Ovary (tissue), 9 donors: ENCODE measurements around the gene POLR3B. TPM values are rescaled to one million over a fixed set of nuclear protein-coding genes. Genes with fewer than 3 reads are reported as not detected.

Experiments used
- DNase-seq, 5 donors: peaks; one replicate each; pipeline ENCODE4 v3.0.0-alpha.2; 2019 to 2020
- H3K27ac ChIP-seq, 2 donors: fragments of 200-600 bp; one replicate each; pipeline versions ENCODE4 v1.5.1 to v1.8.0; 2019 to 2022
- H3K27me3 ChIP-seq: fragments of 200-600 bp; one replicate; pipeline ENCODE4 v1.8.0; 2022
- H3K36me3 ChIP-seq: fragments of 200-600 bp; sonication (generic); one replicate; pipeline ENCODE4 v1.5.1; 2019
- H3K4me1 ChIP-seq: one replicate; pipeline ENCODE4 v1.8.1; 2013; ENCODE audit warnings: mild to moderate bottlenecking, moderate library complexity; ENCODE audit not compliant: insufficient read depth
- H3K4me3 ChIP-seq: fragments of 200-600 bp; sonication (generic); one replicate; pipeline ENCODE4 v1.5.1; 2017
- H3K9me3 ChIP-seq, 2 donors: fragments of 200-600 bp in 1 of 2; sonication (generic) in 1 of 2; one replicate each; pipeline versions ENCODE4 v1.5.1 to v1.8.1; 2013 to 2019; ENCODE audit warnings: mild to moderate bottlenecking in 1 of 2, moderate library complexity in 1 of 2
- EP300 ChIP-seq: sonication (generic); formaldehyde crosslinking; IDR thresholded peaks from one replicate; pipeline ENCODE4 v1.6.1; 2017; ENCODE audit warnings: antibody characterized with exemption
- POLR2A ChIP-seq: fragments of 450-650 bp; IDR thresholded peaks from one replicate; pipeline ENCODE4 v1.6.1; 2017; ENCODE audit warnings: antibody characterized with exemption, mild to moderate bottlenecking, moderate library complexity
- WGBS, 3 donors: extraction: QIAGEN DNeasy Blood & Tissue Kit in 1 of 3; methylation state at CpG; one replicate each; pipeline versions ENCODE4 v1.1.5 to v1.1.7; 2013 to 2017; 5-methylcytosine and 5-hydroxymethylcytosine counted together
- intact Hi-C, 4 donors: fragments of 100-400 bp; cut with DNase I; formaldehyde crosslinking; loops; one replicate each; pipeline versions ENCODE4 v1.11.0 to v1.15.1; 2022 to 2023
- polyA plus RNA-seq, 2 donors: library from polyadenylated mRNA; stranded (reverse); fragments of 200-250 nt in 1 of 2; fragments of 350-450 nt in 1 of 2; fragmentation: Illumina TruSeq in 1 of 2; extraction: RNeasy Lipid Tissue Mini Kit (QIAGEN cat#74804) in 1 of 2; gene quantifications; one replicate each; pipeline ENCODE4 v1.2.3, GENCODE V29; 2013 to 2014
- total RNA-seq, 7 donors: library from RNA; depleted of rRNA in 2 of 7; stranded (reverse); fragments of >200 nt in 2 of 7; fragmentation: NEBNext Ultra II Directional in 3 of 7; extraction: Animal tissue kit (Norgen Biotek cat#: 25700) in 3 of 7; gene quantifications; one replicate each; pipeline versions ENCODE4 v1.1.0 to v1.2.4, GENCODE V29; 2016 to 2023
- TF ChIP-seq, protein P1 (sequence below), 3 donors: fragments of 450-650 bp in 2 of 3; fragments of 200-600 bp in 1 of 3; IDR thresholded peaks; one replicate each; pipeline versions ENCODE4 v1.5.1 to v1.8.0; 2016 to 2022; ENCODE audit warnings: antibody characterized with exemption in 3 of 3, mild to moderate bottlenecking in 1 of 3
- donor health status: DM: no; HTN: no; CAD: no; lungs with moderate emphysema.
- donor health status: DM: no; HTN: no; CAD: no.
- donor health status: Bipolar disorder and iron deficiency.
- donor health status: DM: yes; HTN: yes; CAD: no.
- donor health status: DM: no; HTN: no; CAD: no.
- donor health status: DM: yes; HTN: yes; CAD: no.

The POLR3B gene
- total and polyA plus RNA-seq, 9 donors, result 3.1 to 15.7 (median 9.7) TPM

DNA sequence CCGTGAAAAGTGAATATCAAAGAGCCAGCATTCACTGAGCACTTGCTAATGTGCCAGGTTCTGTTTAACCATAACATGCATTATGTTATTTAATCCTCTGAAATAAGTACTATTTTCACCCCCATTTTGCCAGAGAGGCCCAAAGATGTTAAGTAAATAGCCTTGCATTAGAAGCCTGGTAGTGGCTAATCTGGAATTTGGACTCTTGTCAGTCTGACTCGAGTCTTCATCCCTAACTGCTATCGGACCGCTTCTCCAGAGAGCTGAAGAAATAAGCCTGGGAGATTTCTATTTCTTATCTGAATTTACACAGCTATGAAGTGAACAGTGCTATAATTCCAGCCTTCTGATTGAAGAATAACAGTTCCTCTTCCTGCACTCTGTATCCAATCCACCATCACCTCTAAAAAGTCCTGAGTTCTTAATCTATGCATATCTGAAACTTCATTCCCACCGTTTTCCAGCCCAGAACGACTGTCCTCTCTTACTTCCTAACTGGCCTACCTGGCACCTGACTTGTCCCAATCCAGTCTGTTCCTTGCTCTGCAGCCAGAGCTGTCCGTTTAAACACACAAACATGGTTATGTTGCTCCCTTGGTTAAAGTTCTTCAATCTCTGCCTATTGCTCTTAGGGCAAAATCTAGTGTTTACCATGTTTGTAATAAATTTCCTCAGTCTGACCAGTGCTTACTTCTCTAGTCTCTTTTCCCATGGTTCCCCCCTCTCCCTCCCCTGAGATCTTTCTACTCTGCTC is 2.3 kb downstream of the POLR3B start:
- DNase-seq, result no peak
- 69 to 85% (median 82%) methylated on average over 7 of the region's 7 CpGs for WGBS, 3 donors
- H3K27ac ChIP-seq, result no peak overlapping the region
- H3K4me3 ChIP-seq, result no peak overlapping the region
- no peaks in the 10 kb centered on the region for H3K36me3 ChIP-seq
- no peaks in the 10 kb centered on the region for H3K9me3 ChIP-seq
- H3K27me3 ChIP-seq, result no peaks in the 10 kb centered on the region
- TF ChIP-seq EP300 (no peak), POLR2A (no peak)
- TF ChIP-seq, protein P1, sequence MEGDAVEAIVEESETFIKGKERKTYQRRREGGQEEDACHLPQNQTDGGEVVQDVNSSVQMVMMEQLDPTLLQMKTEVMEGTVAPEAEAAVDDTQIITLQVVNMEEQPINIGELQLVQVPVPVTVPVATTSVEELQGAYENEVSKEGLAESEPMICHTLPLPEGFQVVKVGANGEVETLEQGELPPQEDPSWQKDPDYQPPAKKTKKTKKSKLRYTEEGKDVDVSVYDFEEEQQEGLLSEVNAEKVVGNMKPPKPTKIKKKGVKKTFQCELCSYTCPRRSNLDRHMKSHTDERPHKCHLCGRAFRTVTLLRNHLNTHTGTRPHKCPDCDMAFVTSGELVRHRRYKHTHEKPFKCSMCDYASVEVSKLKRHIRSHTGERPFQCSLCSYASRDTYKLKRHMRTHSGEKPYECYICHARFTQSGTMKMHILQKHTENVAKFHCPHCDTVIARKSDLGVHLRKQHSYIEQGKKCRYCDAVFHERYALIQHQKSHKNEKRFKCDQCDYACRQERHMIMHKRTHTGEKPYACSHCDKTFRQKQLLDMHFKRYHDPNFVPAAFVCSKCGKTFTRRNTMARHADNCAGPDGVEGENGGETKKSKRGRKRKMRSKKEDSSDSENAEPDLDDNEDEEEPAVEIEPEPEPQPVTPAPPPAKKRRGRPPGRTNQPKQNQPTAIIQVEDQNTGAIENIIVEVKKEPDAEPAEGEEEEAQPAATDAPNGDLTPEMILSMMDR (IDR thresholded peaks at IDR 0.05), result no peak
- intact Hi-C loops, result loop anchor here in 1 of 4 donors (5.0 to 10.0 kb wide), 2 partner anchors 113 to 135 kb away; partner anchors contain the start of gene CKAP4
- peaks cover 4% of the 10 kb centered on the region for H3K4me1 ChIP-seq

DNA sequence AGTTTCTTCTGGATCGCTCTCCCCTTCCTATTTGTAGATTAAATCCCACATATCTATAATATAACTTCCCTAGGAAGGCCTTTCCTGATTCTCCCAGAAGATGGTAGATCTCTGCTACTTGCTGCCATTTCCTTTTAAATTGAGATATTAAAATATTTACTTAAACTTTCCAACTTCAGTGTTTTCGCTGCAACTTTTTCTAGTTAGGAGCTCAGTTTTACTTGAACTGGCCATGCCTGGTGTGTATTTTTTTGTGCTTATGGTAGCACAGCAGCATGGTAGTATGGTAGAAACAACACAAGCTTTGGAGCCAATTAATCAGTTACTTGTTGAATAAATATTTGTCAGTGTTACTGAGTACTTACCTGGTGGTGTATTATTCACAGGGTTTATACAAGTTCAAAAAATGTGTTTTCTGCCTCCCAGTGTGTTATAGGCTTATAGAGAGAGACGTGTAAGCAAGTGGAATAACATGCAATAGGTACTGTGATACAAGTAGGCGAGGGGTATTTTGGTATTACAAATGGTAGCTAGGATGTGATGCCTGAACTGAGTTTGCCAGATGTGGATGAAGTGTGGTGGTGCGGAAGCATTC is 2.9 kb downstream of the POLR3B start:
- intact Hi-C loops, result no loop called here
- TF ChIP-seq POLR2A (no peak), EP300 (no peak)
- TF ChIP-seq, protein P1 (IDR thresholded peaks at IDR 0.05), result no peak
- 94% methylated on average over 5 of the region's 5 CpGs for WGBS, 3 donors

DNA sequence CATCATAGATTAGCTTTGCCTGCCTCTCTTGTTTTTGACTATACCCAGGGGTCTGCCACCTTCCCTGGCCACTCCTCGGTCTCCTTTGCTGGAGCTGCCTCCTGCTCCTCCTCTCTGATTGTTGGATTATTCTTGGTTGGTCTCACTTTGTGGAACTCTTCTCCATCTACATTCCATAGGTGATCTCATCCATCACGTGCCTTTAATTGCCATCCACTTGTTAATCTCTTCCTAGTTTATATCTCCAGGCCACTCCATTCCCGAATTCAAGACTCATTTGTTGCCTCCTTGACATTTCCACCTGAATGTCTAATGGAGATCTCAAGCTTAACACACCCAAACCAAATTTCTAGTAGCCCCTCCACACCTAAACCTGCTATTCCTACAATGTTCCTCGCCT is 5.4 kb downstream of the POLR3B start:
- Histone ChIP-seq H3K36me3 (no peaks in the 10 kb centered on the region), H3K4me3 (no peak overlapping the region), H3K27me3 (no peaks in the 10 kb centered on the region), H3K9me3 (no peaks in the 10 kb centered on the region), H3K27ac (no peak overlapping the region), H3K4me1 (peaks cover 4% of the 10 kb centered on the region)
- WGBS, 3 donors, result 87 to 94% (median 87%) methylated on average over 4 of the region's 4 CpGs
- intact Hi-C loops, result no loop called here
- TF ChIP-seq POLR2A (no peak), EP300 (no peak)
- TF ChIP-seq, protein P1 (IDR thresholded peaks at IDR 0.05), result no peak
- no peak for DNase-seq

More for the DNA sequence above, 2.9 kb downstream of the POLR3B start:
- H3K4me1 ChIP-seq, result peaks cover 4% of the 10 kb centered on the region
- no peaks in the 10 kb centered on the region for H3K36me3 ChIP-seq
- H3K4me3 ChIP-seq, result no peak overlapping the region
- no peak for DNase-seq
- H3K27me3 ChIP-seq, result no peaks in the 10 kb centered on the region
- H3K27ac ChIP-seq, result no peak overlapping the region
- no peaks in the 10 kb centered on the region for H3K9me3 ChIP-seq

DNA sequence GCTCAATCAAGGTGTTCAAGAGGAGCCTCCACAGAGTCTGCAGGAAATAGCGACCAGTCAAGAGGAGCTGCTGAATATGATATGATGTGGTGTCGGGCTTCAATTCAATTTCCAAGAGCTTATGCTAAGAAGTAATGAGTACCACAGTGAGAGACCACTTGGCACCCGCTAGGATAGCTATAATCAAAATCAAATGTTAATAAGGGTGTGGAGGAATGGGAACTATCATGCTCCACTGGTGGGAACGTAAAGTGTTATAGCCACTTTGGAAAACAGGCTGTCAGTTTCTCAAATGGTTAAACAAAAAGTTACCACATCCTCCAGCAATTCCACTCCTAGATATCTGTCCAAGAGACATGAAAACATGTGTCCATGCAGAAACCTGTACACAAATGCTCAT is 6.7 kb downstream of the POLR3B start:
- TF ChIP-seq, protein P1 (IDR thresholded peaks at IDR 0.05), result no peak
- TF ChIP-seq POLR2A (no peak), EP300 (no peak)

More for the DNA sequence above, 6.7 kb downstream of the POLR3B start:
- no peak overlapping the region for H3K4me3 ChIP-seq
- H3K27ac ChIP-seq, result no peak overlapping the region
- intact Hi-C loops, result no loop called here
- DNase-seq, result no peak
- no peaks in the 10 kb centered on the region for H3K27me3 ChIP-seq
- no peaks in the 10 kb centered on the region for H3K4me1 ChIP-seq
- WGBS, 3 donors, result 97 to 99% (median 97%) methylated on average over 4 of the region's 4 CpGs
- no peaks in the 10 kb centered on the region for H3K9me3 ChIP-seq
- no peaks in the 10 kb centered on the region for H3K36me3 ChIP-seq
